GM13976 (cell line): Measurements from ENCODE around the gene FOXK2.
"Not testable (repeated sequence)": the region's sequence is repeated elsewhere in the genome, so short reads cannot be mapped to it uniquely, and the experiment has no call there.

Experiments used
- DNase-seq: peaks from one replicate; pipeline ENCODE4 v3.0.0; 2012; ENCODE audit warnings: low spot score
- in situ Hi-C: fragments of 300-500 bp; cut with MboI; formaldehyde crosslinking; loops from one replicate; pipeline ENCODE4 v1.12.0; 2022; ENCODE audit warnings: low sequenced_read_pairs, mixed read lengths, inconsistent platforms; ENCODE audit not compliant: unreplicated experiment
- TF ChIP-seq, protein P1 (sequence below): IDR thresholded peaks from 2 replicates; pipeline ENCODE4 v1.5.1; 2012; ENCODE audit warnings: borderline replicate concordance, mild to moderate bottlenecking; ENCODE audit not compliant: insufficient read depth; ENCODE audit errors: extremely low read depth, missing control alignments, control extremely low read depth

FOXK2 gene

DNA sequence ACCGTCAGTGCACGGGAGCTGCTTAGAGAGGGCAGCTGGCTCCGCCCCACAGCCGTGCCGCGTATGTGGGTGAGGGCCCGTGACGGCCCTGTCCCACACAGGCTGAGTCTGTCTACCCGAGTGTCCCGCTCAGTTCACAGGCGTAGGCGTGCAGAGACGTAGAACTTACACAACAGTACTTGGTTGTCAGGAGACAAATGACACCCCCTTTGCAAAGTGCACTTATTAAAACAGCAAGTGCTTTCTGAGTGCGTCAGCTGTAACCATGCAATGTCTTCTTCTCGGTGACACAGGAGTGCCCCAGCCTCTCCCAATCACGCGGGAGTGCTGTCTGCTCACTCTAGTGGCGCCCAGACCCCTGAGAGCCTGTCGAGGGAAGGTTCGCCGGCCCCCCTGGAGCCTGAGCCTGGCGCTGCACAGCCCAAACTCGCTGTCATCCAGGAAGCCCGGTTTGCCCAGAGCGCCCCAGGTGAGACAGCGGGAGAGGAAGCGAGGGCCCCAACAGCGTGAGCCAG, 64.2 kb downstream of the FOXK2 start:
- in situ Hi-C loops: no loop called here
- DNase-seq: no peak
- TF ChIP-seq, protein P1, sequence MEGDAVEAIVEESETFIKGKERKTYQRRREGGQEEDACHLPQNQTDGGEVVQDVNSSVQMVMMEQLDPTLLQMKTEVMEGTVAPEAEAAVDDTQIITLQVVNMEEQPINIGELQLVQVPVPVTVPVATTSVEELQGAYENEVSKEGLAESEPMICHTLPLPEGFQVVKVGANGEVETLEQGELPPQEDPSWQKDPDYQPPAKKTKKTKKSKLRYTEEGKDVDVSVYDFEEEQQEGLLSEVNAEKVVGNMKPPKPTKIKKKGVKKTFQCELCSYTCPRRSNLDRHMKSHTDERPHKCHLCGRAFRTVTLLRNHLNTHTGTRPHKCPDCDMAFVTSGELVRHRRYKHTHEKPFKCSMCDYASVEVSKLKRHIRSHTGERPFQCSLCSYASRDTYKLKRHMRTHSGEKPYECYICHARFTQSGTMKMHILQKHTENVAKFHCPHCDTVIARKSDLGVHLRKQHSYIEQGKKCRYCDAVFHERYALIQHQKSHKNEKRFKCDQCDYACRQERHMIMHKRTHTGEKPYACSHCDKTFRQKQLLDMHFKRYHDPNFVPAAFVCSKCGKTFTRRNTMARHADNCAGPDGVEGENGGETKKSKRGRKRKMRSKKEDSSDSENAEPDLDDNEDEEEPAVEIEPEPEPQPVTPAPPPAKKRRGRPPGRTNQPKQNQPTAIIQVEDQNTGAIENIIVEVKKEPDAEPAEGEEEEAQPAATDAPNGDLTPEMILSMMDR: no peak

DNA sequence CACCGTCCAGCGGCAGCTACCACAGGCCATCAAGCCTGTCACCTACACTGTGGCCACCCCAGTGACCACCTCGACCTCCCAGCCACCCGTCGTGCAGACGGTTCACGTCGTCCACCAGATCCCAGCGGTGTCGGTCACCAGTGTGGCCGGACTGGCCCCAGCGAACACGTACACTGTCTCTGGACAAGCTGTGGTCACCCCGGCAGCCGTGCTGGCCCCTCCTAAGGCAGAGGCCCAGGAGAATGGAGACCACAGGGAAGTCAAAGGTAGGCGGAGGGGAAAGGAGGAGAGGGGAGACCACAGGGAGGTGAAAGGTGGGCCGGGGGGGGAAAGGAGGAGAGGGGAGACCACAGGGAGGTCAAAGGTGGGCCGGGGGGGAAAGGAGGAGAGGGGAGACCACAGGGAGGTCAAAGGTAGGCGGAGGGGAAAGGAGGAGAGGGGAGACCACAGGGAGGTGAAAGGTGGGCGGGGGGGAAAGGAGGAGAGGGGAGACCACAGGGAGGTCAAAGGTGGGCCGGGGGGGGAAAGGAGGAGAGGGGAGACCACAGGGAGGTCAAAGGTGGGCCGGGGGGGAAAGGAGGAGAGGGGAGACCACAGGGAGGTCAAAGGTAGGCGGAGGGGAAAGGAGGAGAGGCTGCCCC, 66.5 kb downstream of the FOXK2 start:
- DNase-seq, in situ Hi-C loops: not testable (repeated sequence)

DNA sequence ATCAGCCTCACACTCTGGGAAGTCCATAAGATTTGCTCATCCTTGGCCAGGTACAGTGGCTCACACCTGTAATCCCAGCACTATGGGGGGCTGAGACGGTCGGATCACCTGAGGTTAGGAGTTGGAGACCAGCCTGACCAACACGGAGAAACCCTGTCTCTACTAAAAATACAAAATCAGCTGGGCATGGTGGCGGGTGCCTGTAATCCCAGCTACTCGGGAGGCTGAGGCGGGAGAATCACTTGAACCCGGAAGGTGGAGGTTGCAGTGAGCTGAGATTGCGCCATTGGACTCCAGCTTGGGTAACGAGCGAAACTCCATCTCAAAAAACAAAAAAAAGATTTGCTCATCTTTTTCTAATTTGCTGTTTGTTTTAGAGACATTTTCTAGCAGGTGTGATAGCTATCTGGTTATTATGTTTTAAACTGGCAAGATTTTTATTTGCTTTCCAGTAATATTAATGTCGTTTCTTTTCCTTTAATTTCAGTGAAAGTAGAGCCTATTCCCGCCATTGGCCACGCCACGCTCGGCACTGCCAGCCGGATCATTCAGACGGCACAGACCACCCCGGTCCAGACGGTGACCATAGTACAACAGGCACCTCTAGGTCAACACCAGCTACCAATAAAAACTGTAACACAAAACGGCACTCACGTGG, 67.2 kb downstream of the FOXK2 start:
- TF ChIP-seq, protein P1: no peak
- DNase-seq: no peak
- in situ Hi-C loops: no loop called here

DNA sequence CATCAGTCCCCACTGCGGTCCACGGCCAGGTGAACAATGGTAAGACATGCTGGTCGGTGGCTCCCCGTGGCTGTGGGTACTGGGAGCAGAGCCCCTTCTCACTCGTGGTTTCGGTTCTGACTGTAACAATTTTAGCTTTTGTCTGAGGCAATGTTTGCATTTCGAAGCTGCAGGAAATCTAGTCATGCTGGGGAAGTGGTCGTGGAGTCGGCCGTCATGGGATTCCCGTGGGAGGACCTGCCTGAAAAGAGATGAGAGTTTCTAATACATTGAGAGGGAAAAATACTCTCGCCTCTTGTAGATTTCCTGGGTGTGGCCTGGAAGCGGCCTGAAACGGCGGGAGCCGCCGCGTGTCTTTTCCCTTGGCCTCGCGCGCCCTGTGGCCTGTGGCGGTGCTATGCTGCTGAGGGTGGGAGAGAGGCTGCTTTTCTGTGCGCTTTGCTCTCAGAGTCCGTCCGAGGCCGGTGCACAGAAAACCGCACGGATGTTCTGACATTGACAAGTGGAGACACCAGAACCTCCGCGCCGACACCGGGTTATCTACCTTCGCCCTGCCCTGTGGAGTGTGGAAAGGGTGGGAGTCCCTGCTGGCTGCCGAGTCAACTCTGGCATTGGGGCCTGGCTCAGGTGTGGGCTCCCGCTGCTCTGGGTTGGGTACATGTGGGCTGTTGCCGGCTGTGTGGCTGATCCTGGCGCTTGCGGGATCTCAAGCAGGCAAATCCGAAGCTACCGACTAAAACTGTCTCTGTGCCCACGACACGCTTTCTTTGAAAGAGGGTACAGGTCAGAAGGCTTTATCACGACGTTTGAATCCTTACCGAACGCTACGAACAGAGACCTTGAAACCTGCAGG, 67.9 kb downstream of the FOXK2 start:
- DNase-seq: no peak
- TF ChIP-seq, protein P1: no peak
- in situ Hi-C loops: no loop called here

DNA sequence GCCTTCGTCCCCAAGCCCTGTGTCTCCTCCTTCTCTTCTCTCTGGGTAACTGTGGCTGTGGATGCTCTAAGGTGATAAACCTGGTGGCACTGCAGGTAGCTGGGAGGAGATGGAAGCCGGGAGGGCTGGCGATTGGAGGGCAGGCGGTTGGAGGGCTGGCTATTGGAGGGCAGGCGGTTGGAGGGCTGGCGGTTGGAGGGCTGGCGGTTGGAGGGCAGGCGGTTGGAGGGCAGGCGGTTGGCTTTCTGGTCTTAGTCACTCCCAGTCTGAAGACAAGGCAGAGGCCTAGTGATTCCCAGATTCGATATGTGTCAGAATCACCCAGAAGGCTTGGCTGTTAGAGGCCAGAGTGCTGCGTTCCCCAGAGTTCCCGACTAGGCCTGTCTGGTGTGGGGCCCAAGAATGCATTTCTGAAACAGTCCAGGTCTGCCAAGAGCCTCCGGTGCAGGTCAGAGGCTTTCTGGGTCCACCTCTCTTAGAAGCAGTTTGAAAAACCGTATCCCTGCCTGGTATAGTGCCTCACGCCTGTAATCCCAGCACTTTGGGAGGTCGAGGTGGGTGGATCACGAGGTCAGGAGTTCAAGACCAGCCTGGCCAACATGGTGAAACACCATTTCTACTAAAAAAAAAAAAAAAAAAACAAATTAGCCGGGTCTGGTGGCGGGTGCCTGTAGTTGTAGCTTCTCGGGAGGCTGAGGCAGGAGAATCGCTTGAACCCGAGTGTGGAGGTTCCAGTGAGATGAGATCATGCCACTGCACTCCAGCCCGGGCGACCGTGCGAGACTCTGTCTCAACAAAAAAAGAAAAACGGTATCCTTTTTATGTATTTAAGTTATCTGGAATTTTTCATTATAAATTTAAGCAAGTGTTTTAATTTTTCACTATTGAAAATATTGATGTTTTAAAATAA, 69.0 kb downstream of the FOXK2 start:
- no peak for DNase-seq
- TF ChIP-seq, protein P1: no peak
- in situ Hi-C loops: no loop called here

DNA sequence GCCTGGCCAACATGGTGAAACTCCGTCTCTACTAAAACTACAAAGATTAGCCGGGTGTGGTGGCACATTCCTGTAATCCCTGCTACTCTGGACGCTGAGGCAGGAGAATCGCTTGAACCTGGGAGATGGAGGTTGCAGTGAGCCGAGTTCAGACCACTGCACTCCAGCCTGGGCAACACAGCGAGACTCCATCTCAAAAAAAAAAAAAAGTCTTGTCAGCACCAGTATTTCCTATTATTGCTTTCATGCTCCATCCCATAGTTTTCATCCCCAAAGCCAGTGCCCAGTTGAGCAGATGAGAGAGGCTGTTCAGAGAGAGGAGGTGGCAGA, 70.3 kb downstream of the FOXK2 start:
- TF ChIP-seq, protein P1: no peak
- no peak for DNase-seq
- in situ Hi-C loops: no loop called here
